Naive thymus-derived CD4-positive, alpha-beta T cell (primary cell): ENCODE measurements around the gene ZNF214. TPM values are rescaled to one million over a fixed set of nuclear protein-coding genes. Genes with fewer than 3 reads are reported as not detected.

Source experiments
- ATAC-seq: fragments of 150-1000 bp; cut with Tn5 transposase; 2 replicates; pipeline ENCODE4 v1.10.0; 2021; ENCODE audit warnings: mild to moderate bottlenecking, moderate library complexity
- CTCF ChIA-PET: fragments of 350-600 bp; sonication (Branson Sonifier 250); formaldehyde crosslinking; loops from one replicate; lab custom pipeline; 2021; ENCODE audit warnings: antibody characterized with exemption; lab: Charles Lee
- POLR2A ChIA-PET: fragments of 350-600 bp; sonication (Branson Sonifier 250); formaldehyde crosslinking; loops from one replicate; lab custom pipeline; 2021; ENCODE audit warnings: antibody characterized with exemption, inconsistent platforms; lab: Charles Lee
- DNase-seq, 9 donors: peaks; one replicate each; pipeline versions ENCODE4 v3.0.0 to v3.0.0-alpha.2; 2020 to 2022; ENCODE audit warnings: mixed read lengths in 1 of 9
- H3K27ac ChIP-seq: one replicate; pipeline ENCODE4 v1.7.0; 2013; ENCODE audit warnings: mild to moderate bottlenecking, low read depth, low read length, moderate library complexity
- H3K27me3 ChIP-seq, 2 donors: one replicate each; pipeline ENCODE4 v1.7.0; 2013; ENCODE audit warnings: low read length in 2 of 2, mild to moderate bottlenecking in 2 of 2, moderate library complexity in 2 of 2; ENCODE audit not compliant: control insufficient read depth in 2 of 2, insufficient read depth in 2 of 2
- H3K36me3 ChIP-seq, 3 experiments: 1 replicate in 2 of 3; 2 replicates in 1 of 3; pipeline ENCODE4 v1.7.0; 2013; ENCODE audit warnings: low read length in 3 of 3, mild to moderate bottlenecking in 3 of 3, moderate library complexity in 1 of 3; ENCODE audit not compliant: insufficient read depth in 3 of 3, control insufficient read depth in 2 of 3
- H3K4me1 ChIP-seq, 2 donors: one replicate each; pipeline ENCODE4 v1.7.0; 2013; ENCODE audit warnings: low read length in 2 of 2, mild to moderate bottlenecking in 2 of 2, moderate library complexity in 1 of 2; ENCODE audit not compliant: control insufficient read depth in 2 of 2, insufficient read depth in 2 of 2
- H3K4me3 ChIP-seq: 2 replicates; pipeline ENCODE4 v1.7.0; 2013; ENCODE audit warnings: mild to moderate bottlenecking, low read length
- H3K9me3 ChIP-seq, 3 experiments: 1 replicate in 2 of 3; 2 replicates in 1 of 3; pipeline ENCODE4 v1.7.0; 2013; ENCODE audit warnings: low read length in 3 of 3; ENCODE audit not compliant: control insufficient read depth in 2 of 3
- H3K27ac Mint-ChIP-seq, 9 donors: one replicate each; pipeline ENCODE4 v1.8.0; 2020 to 2022; ENCODE audit warnings: mixed read lengths in 9 of 9, mild to moderate bottlenecking in 8 of 9, moderate library complexity in 5 of 9, inconsistent platforms in 2 of 9
- H3K27me3 Mint-ChIP-seq, 5 donors: one replicate each; pipeline ENCODE4 v1.8.0; 2021 to 2022; ENCODE audit warnings: mixed read lengths in 5 of 5, mild to moderate bottlenecking in 1 of 5
- H3K36me3 Mint-ChIP-seq, 5 donors: one replicate each; pipeline ENCODE4 v1.8.0; 2020 to 2022; ENCODE audit warnings: mixed read lengths in 5 of 5, mild to moderate bottlenecking in 3 of 5, inconsistent platforms in 1 of 5
- H3K4me1 Mint-ChIP-seq, 7 donors: one replicate each; pipeline ENCODE4 v1.8.0; 2020 to 2022; ENCODE audit warnings: mixed read lengths in 7 of 7, mild to moderate bottlenecking in 3 of 7, inconsistent platforms in 1 of 7
- H3K4me3 Mint-ChIP-seq, 10 donors: one replicate each; pipeline ENCODE4 v1.8.0; 2020 to 2022; ENCODE audit warnings: mild to moderate bottlenecking in 10 of 10, mixed read lengths in 10 of 10, moderate library complexity in 6 of 10, inconsistent platforms in 2 of 10
- H3K9me3 Mint-ChIP-seq, 11 donors: one replicate each; pipeline ENCODE4 v1.8.0; 2020 to 2022; ENCODE audit warnings: mixed read lengths in 11 of 11, mild to moderate bottlenecking in 4 of 11, inconsistent platforms in 1 of 11, moderate library complexity in 1 of 11
- intact Hi-C, 2 donors: fragments of 100-400 bp; cut with micrococcal nuclease; formaldehyde crosslinking; loops; one replicate each; pipeline ENCODE4 v1.15.1; 2023
- polyA plus RNA-seq, 2 donors: library from polyadenylated mRNA; unstranded; fragments of 300-500 nt; fragmentation: Illumina TruSeq; gene quantifications; one replicate each; pipeline ENCODE4 v1.2.3, GENCODE V29; 2021
- total RNA-seq, 6 experiments: library from RNA in 5 of 6; stranded (reverse) in 5 of 6; gene quantifications; 1 replicate in 5 of 6; 2 replicates in 1 of 6; pipeline ENCODE4 v1.2.3 and lab custom pipeline; 2021 to 2026

Gene ZNF214
- total RNA-seq = not detected
- polyA plus RNA-seq = not detected
- total RNA-seq (lab: John Stamatoyannopoulos, UW) = not detected

GRCh38 chr11:7020183-7020917 is at the start of gene ZNF214, which contains the start of gene NLRP14:
TSS of gene ZNF214 (minus strand) at chr11:7020346. CDS start at chr11:7002835, 17,511 bp downstream.
TSS of gene NLRP14 (plus strand) at chr11:7020479. CDS start at chr11:7038587, 18,108 bp downstream.
- H3K27ac Mint-ChIP-seq = no peak within 1 kb of the TSS
- H3K36me3 ChIP-seq = no peaks in the 10 kb centered on the region
- no peak for ATAC-seq

GRCh38 chr11:7062534-7062933 is 42.4 kb upstream of the ZNF214 start:
- ATAC-seq (no peak), DNase-seq (no peak)
- ChIA-PET CTCF (interaction anchor here (0.8 kb wide), 1 partner anchor 19 kb away, joined by 3 read pairs; no protein-coding TSS in a partner anchor), POLR2A (no interaction called here)
- no peak overlapping the region for H3K27ac ChIP-seq
- peaks cover 0 to 3% of the 10 kb centered on the region in 2 donors for H3K27me3 ChIP-seq
- no peaks in the 10 kb centered on the region for H3K9me3 ChIP-seq
- H3K27ac Mint-ChIP-seq = no peak overlapping the region
- intact Hi-C loops = no loop called here
- no peaks in the 10 kb centered on the region for H3K36me3 Mint-ChIP-seq
- no peaks in the 10 kb centered on the region for H3K4me1 ChIP-seq
- peaks cover 0 to 7% (median 2%) of the 10 kb centered on the region in 11 donors for H3K9me3 Mint-ChIP-seq
- peaks cover 0 to 12% (median 4%) of the 10 kb centered on the region in 5 donors for H3K27me3 Mint-ChIP-seq
- no peak overlapping the region for H3K4me3 Mint-ChIP-seq
- no peak overlapping the region for H3K4me3 ChIP-seq
- no peaks in the 10 kb centered on the region for H3K4me1 Mint-ChIP-seq
- no peaks in the 10 kb centered on the region for H3K36me3 ChIP-seq

More at GRCh38 chr11:7020183-7020917, at the start of gene ZNF214, which contains the start of gene NLRP14:
- Histone ChIP-seq H3K27ac (no peak within 1 kb of the TSS), H3K9me3 (no peaks in the 10 kb centered on the region), H3K27me3 (no peaks in the 10 kb centered on the region), H3K4me3 (no peak within 1 kb of the TSS), H3K4me1 (no peaks in the 10 kb centered on the region)
- ChIA-PET POLR2A (no interaction called here), CTCF (no interaction called here)
- Mint-ChIP-seq H3K9me3 (peaks cover 0 to 4% (median 0%) of the 10 kb centered on the region in 11 donors), H3K27me3 (peaks cover 37 to 45% (median 39%) of the 10 kb centered on the region in 5 donors), H3K4me1 (peaks cover 0 to 13% (median 6%) of the 10 kb centered on the region in 7 donors), H3K4me3 (peak within 1 kb of the TSS in 7 of 10 donors; percentile 14 to 72 (median 60)), H3K36me3 (peaks cover 0 to 3% (median 0%) of the 10 kb centered on the region in 5 donors)
- DNase-seq = no peak
- intact Hi-C loops = no loop called here

GRCh38 chr11:7060868-7061267 is 40.7 kb upstream of the ZNF214 start:
- H3K27me3 Mint-ChIP-seq = peaks cover 0 to 14% (median 4%) of the 10 kb centered on the region in 5 donors
- POLR2A ChIA-PET = no interaction called here
- H3K36me3 ChIP-seq = no peaks in the 10 kb centered on the region
- H3K4me3 ChIP-seq = no peak overlapping the region
- H3K9me3 ChIP-seq = no peaks in the 10 kb centered on the region
- peaks cover 0 to 2% (median 0%) of the 10 kb centered on the region in 11 donors for H3K9me3 Mint-ChIP-seq
- intact Hi-C loops = no loop called here
- H3K4me1 ChIP-seq = no peaks in the 10 kb centered on the region
- H3K27ac ChIP-seq = no peak overlapping the region
- H3K4me3 Mint-ChIP-seq = no peak overlapping the region
- H3K4me1 Mint-ChIP-seq = no peaks in the 10 kb centered on the region
- no peak overlapping the region for H3K27ac Mint-ChIP-seq
- no peak for ATAC-seq
- CTCF ChIA-PET = no interaction called here
- DNase-seq = no peak
- H3K27me3 ChIP-seq = peaks cover 0 to 3% of the 10 kb centered on the region in 2 donors
- no peaks in the 10 kb centered on the region for H3K36me3 Mint-ChIP-seq

GRCh38 chr11:7057641-7058040 is 37.5 kb upstream of the ZNF214 start:
- Histone ChIP-seq H3K27me3 (peaks cover 0 to 3% of the 10 kb centered on the region in 2 donors), H3K36me3 (no peaks in the 10 kb centered on the region), H3K27ac (no peak overlapping the region), H3K9me3 (no peaks in the 10 kb centered on the region), H3K4me1 (no peaks in the 10 kb centered on the region), H3K4me3 (no peak overlapping the region)
- ATAC-seq = no peak
- intact Hi-C loops = no loop called here
- no peak for DNase-seq
- H3K4me1 Mint-ChIP-seq = no peaks in the 10 kb centered on the region
- no peaks in the 10 kb centered on the region for H3K36me3 Mint-ChIP-seq
- no peak overlapping the region for H3K4me3 Mint-ChIP-seq
- POLR2A ChIA-PET = no interaction called here
- H3K9me3 Mint-ChIP-seq = peaks cover 0 to 2% (median 0%) of the 10 kb centered on the region in 11 donors
- H3K27me3 Mint-ChIP-seq = peaks cover 2 to 36% (median 16%) of the 10 kb centered on the region in 5 donors
- CTCF ChIA-PET = no interaction called here
- no peak overlapping the region for H3K27ac Mint-ChIP-seq

- Histone ChIP-seq H3K4me3 (no peak overlapping the region), H3K4me1 (no peaks in the 10 kb centered on the region), H3K27me3 (peaks cover 0 to 3% of the 10 kb centered on the region in 2 donors), H3K36me3 (no peaks in the 10 kb centered on the region), H3K9me3 (no peaks in the 10 kb centered on the region), H3K27ac (no peak overlapping the region)
- DNase-seq = no peak
- no peak for ATAC-seq
- Mint-ChIP-seq H3K4me3 (no peak overlapping the region), H3K9me3 (peaks cover 0 to 2% (median 0%) of the 10 kb centered on the region in 11 donors), H3K27me3 (peaks cover 2 to 36% (median 16%) of the 10 kb centered on the region in 5 donors), H3K27ac (no peak overlapping the region), H3K36me3 (no peaks in the 10 kb centered on the region), H3K4me1 (no peaks in the 10 kb centered on the region)
- ChIA-PET CTCF (no interaction called here), POLR2A (no interaction called here)
- intact Hi-C loops = no loop called here
Measured at GRCh38 chr11:7056828-7057513, 36.8 kb upstream of the ZNF214 start.

GRCh38 chr11:7050191-7050590 is 30.0 kb upstream of the ZNF214 start:
- Mint-ChIP-seq H3K4me3 (no peak overlapping the region), H3K36me3 (no peaks in the 10 kb centered on the region), H3K9me3 (no peaks in the 10 kb centered on the region), H3K27ac (no peak overlapping the region), H3K4me1 (no peaks in the 10 kb centered on the region), H3K27me3 (peaks cover 2 to 28% (median 21%) of the 10 kb centered on the region in 5 donors)
- DNase-seq (no peak), ATAC-seq (no peak)
- intact Hi-C loops = no loop called here
- ChIA-PET POLR2A (no interaction called here), CTCF (no interaction called here)
- Histone ChIP-seq H3K27me3 (no peaks in the 10 kb centered on the region), H3K9me3 (no peaks in the 10 kb centered on the region), H3K4me1 (no peaks in the 10 kb centered on the region), H3K27ac (no peak overlapping the region), H3K36me3 (no peaks in the 10 kb centered on the region), H3K4me3 (no peak overlapping the region)
